GM23338 (cell line): ENCODE measurements around the gene GRID1. TPM values are rescaled to one million over a fixed set of nuclear protein-coding genes. Genes with fewer than 3 reads are reported as not detected.

Source experiments
- ATAC-seq: fragments of 200-7000 bp; cut with Tn5 transposase; 3 replicates; pipeline ENCODE4 v1.9.1; 2020
- DNase-seq: peaks from one replicate; pipeline ENCODE4 v3.0.0-alpha.2; 2015; ENCODE audit warnings: low spot score
- H2AFZ ChIP-seq: fragments of 200-600 bp; sonication (generic); 2 replicates; pipeline ENCODE4 v1.8.0; 2016; ENCODE audit warnings: antibody characterized with exemption, mild to moderate bottlenecking, moderate library complexity
- H3F3A ChIP-seq: fragments of 200-600 bp; sonication (generic); replicated peaks from 2 replicates; pipeline ENCODE4 v1.8.0; 2017; ENCODE audit warnings: antibody characterized with exemption, mixed run types, low read depth
- H3K27ac ChIP-seq: fragments of 200-600 bp; sonication (generic); 2 replicates; pipeline ENCODE4 v1.6.1; 2016; ENCODE audit warnings: low read depth
- H3K27me3 ChIP-seq: fragments of 200-600 bp; sonication (generic); 2 replicates; pipeline ENCODE4 v1.8.0; 2016; ENCODE audit warnings: mild to moderate bottlenecking, mixed run types, moderate library complexity; ENCODE audit not compliant: insufficient read depth
- H3K36me3 ChIP-seq: fragments of 200-600 bp; sonication (generic); 2 replicates; pipeline ENCODE4 v1.8.0; 2016; ENCODE audit warnings: mild to moderate bottlenecking; ENCODE audit not compliant: insufficient read depth
- H3K4me1 ChIP-seq: fragments of 200-600 bp; sonication (generic); 2 replicates; pipeline ENCODE4 v1.8.0; 2016; ENCODE audit warnings: mild to moderate bottlenecking, moderate library complexity; ENCODE audit not compliant: insufficient read depth
- H3K4me2 ChIP-seq: fragments of 200-600 bp; sonication (generic); 2 replicates; pipeline ENCODE4 v1.7.1; 2017; ENCODE audit warnings: mixed run types
- H3K4me3 ChIP-seq: fragments of 200-600 bp; sonication (generic); 2 replicates; pipeline ENCODE4 v1.6.1; 2016; ENCODE audit warnings: mixed run types
- H3K79me2 ChIP-seq: fragments of 200-600 bp; sonication (generic); replicated peaks from 2 replicates; pipeline ENCODE4 v1.8.0; 2017; ENCODE audit warnings: mild to moderate bottlenecking; ENCODE audit not compliant: insufficient read depth
- H3K9me2 ChIP-seq: fragments of 200-600 bp; sonication (generic); 2 replicates; pipeline ENCODE4 v1.8.0; 2017; ENCODE audit not compliant: insufficient read depth
- H4K20me1 ChIP-seq: fragments of 200-600 bp; sonication (generic); replicated peaks from 2 replicates; pipeline ENCODE4 v1.8.0; 2017; ENCODE audit warnings: mild to moderate bottlenecking; ENCODE audit not compliant: insufficient read depth
- H3K27ac Mint-ChIP-seq: 2 replicates; pipeline ENCODE4 v1.8.0; 2020; ENCODE audit warnings: inconsistent platforms, mild to moderate bottlenecking, moderate library complexity, mixed read lengths
- H3K27me3 Mint-ChIP-seq: 3 replicates; pipeline ENCODE4 v1.8.0; 2022; ENCODE audit warnings: low read depth, mild to moderate bottlenecking, moderate library complexity, mixed read lengths, inconsistent platforms; ENCODE audit not compliant: insufficient read depth, poor library complexity
- H3K36me3 Mint-ChIP-seq: 3 replicates; pipeline ENCODE4 v1.8.0; 2021; ENCODE audit warnings: low read depth, mild to moderate bottlenecking, inconsistent platforms, moderate library complexity, mixed read lengths
- H3K4me1 Mint-ChIP-seq: 3 replicates; pipeline ENCODE4 v1.8.0; 2020; ENCODE audit warnings: mild to moderate bottlenecking, inconsistent platforms, mixed read lengths
- H3K4me3 Mint-ChIP-seq: 3 replicates; pipeline ENCODE4 v1.8.0; 2021; ENCODE audit warnings: moderate library complexity, mild to moderate bottlenecking, inconsistent platforms, mixed read lengths
- H3K9me3 Mint-ChIP-seq: 3 replicates; pipeline ENCODE4 v1.8.0; 2020; ENCODE audit warnings: moderate library complexity, mild to moderate bottlenecking, inconsistent platforms, mixed read lengths
- CREB1 ChIP-seq: fragments of 250-450 bp; sonication (Bioruptor Pico); IDR thresholded peaks from 2 replicates; pipeline ENCODE4 v1.5.0; 2020; ENCODE audit warnings: low read depth, mild to moderate bottlenecking, moderate library complexity
- ETS1 ChIP-seq: IDR thresholded peaks from 2 replicates; pipeline ENCODE4 v1.6.1; 2016; ENCODE audit warnings: antibody characterized with exemption
- EZH2 ChIP-seq: fragments of 200-600 bp; sonication (generic); IDR thresholded peaks from one replicate; pipeline ENCODE4 v1.8.0; 2017; ENCODE audit warnings: antibody characterized with exemption, mild to moderate bottlenecking, low read depth; ENCODE audit not compliant: unreplicated experiment
- EZH2phosphoT487 ChIP-seq: fragments of 200-600 bp; sonication (generic); IDR thresholded peaks from one replicate; pipeline ENCODE4 v1.8.1; 2018; ENCODE audit warnings: antibody characterized with exemption; ENCODE audit not compliant: unreplicated experiment
- JUNB ChIP-seq: IDR thresholded peaks from one replicate; pipeline ENCODE4 v1.6.1; 2016; ENCODE audit warnings: antibody characterized with exemption; ENCODE audit not compliant: unreplicated experiment
- NANOG ChIP-seq: IDR thresholded peaks from 2 replicates; pipeline ENCODE4 v1.6.1; 2016; ENCODE audit warnings: antibody characterized with exemption, borderline replicate concordance
- POLR2AphosphoS5 ChIP-seq: IDR thresholded peaks from 2 replicates; pipeline ENCODE4 v1.6.1; 2016; ENCODE audit warnings: antibody characterized with exemption, low read depth
- STAT1 ChIP-seq: IDR thresholded peaks from one replicate; pipeline ENCODE4 v1.6.1; 2016; ENCODE audit warnings: antibody characterized with exemption; ENCODE audit not compliant: unreplicated experiment
- ZNF114 ChIP-seq: fragments of 250-450 bp; sonication (Bioruptor Pico); IDR thresholded peaks from 2 replicates; pipeline ENCODE4 v1.5.0; 2020; ENCODE audit warnings: mild to moderate bottlenecking, moderate library complexity
- ZNF331 ChIP-seq: fragments of 250-450 bp; sonication (Bioruptor Pico); IDR thresholded peaks from 2 replicates; pipeline ENCODE4 v1.5.0; 2020; ENCODE audit warnings: low read depth, mild to moderate bottlenecking, moderate library complexity
- ZNF462 ChIP-seq: fragments of 250-450 bp; sonication (Bioruptor Pico); IDR thresholded peaks from 2 replicates; pipeline ENCODE4 v1.5.0; 2020; ENCODE audit warnings: mild to moderate bottlenecking, moderate library complexity
- polyA plus RNA-seq: library from polyadenylated mRNA; unstranded; fragments of >200 nt; fragmentation: Nextera tagmentation; extraction: Ambion mirVana; gene quantifications from 2 replicates; pipeline ENCODE4 v1.2.1, GENCODE V29; 2016
- total RNA-seq: library from RNA; depleted of rRNA; stranded (reverse); fragments of >200 nt; shearing (Covaris generic); gene quantifications from 2 replicates; pipeline ENCODE4 v1.2.3, GENCODE V29; 2014
- TF ChIP-seq, protein P1 (sequence below), 2 experiments: fragments of 200-600 bp in 1 of 2; sonication (generic) in 1 of 2; conservative IDR thresholded peaks; 2 replicates each; pipeline versions ENCODE4 v1.5.1 to v1.6.1; 2016 to 2017; ENCODE audit warnings: antibody characterized with exemption in 2 of 2, low read depth in 2 of 2, mild to moderate bottlenecking in 2 of 2, moderate library complexity in 1 of 2
- TF ChIP-seq, protein P2 (sequence below): IDR thresholded peaks from one replicate; pipeline ENCODE4 v1.6.1; 2018; ENCODE audit warnings: antibody characterized with exemption; ENCODE audit not compliant: unreplicated experiment

Gene GRID1
- total and polyA plus RNA-seq, 2 experiments from 2014 or later, result 0.14 to 0.15 TPM

DNA sequence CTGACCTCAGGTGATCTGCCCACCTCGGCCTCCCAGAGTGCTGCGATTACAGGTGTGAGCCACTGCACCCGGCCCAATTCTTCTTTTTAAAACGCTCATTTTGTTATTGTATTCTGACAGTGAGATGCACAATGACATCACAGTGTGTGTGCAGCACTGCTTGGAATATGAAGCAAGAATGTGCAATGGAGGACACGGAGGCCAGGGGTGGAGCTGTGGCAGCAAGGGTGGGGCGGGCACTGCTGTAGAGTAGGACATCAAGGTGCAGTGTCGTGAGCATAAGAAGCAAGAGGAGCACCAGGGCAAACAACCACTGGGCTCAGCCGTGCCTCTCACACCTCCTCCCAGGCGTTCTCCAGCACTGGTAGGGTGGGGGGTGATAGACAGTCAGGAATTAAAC lies 26.8 kb upstream of the GRID1 start:
- Mint-ChIP-seq H3K4me1 (peaks cover 9% of the 10 kb centered on the region), H3K4me3 (no peak overlapping the region), H3K9me3 (peaks cover 3% of the 10 kb centered on the region; the same call in 1 of the 3 replicates), H3K36me3 (no peaks in the 10 kb centered on the region), H3K27me3 (peaks cover 19% of the 10 kb centered on the region), H3K27ac (no peak overlapping the region)
- Histone ChIP-seq H3K4me2 (no peak overlapping the region), H3K4me1 (peaks cover 6% of the 10 kb centered on the region; the same call in 1 of the 2 replicates), H3K27me3 (peaks cover 29% of the 10 kb centered on the region), H2AFZ (no peak overlapping the region), H3K9me2 (no peaks in the 10 kb centered on the region), H3F3A (no peaks in the 10 kb centered on the region), H3K36me3 (no peaks in the 10 kb centered on the region), H3K27ac (no peak overlapping the region), H3K79me2 (no peaks in the 10 kb centered on the region), H4K20me1 (no peaks in the 10 kb centered on the region), H3K4me3 (no peak overlapping the region)
- ATAC-seq (no peak), DNase-seq (no peak)
- TF ChIP-seq EZH2 (no peak), POLR2AphosphoS5 (no peak), STAT1 (no peak), ZNF331 (CRISPR knock-in tag) (no peak), NANOG (no peak), JUNB (no peak), ZNF462 (CRISPR knock-in tag) (no peak), ETS1 (no peak), CREB1 (CRISPR knock-in tag) (no peak), ZNF114 (CRISPR knock-in tag) (no peak), EZH2phosphoT487 (no peak)
- TF ChIP-seq, protein P1, sequence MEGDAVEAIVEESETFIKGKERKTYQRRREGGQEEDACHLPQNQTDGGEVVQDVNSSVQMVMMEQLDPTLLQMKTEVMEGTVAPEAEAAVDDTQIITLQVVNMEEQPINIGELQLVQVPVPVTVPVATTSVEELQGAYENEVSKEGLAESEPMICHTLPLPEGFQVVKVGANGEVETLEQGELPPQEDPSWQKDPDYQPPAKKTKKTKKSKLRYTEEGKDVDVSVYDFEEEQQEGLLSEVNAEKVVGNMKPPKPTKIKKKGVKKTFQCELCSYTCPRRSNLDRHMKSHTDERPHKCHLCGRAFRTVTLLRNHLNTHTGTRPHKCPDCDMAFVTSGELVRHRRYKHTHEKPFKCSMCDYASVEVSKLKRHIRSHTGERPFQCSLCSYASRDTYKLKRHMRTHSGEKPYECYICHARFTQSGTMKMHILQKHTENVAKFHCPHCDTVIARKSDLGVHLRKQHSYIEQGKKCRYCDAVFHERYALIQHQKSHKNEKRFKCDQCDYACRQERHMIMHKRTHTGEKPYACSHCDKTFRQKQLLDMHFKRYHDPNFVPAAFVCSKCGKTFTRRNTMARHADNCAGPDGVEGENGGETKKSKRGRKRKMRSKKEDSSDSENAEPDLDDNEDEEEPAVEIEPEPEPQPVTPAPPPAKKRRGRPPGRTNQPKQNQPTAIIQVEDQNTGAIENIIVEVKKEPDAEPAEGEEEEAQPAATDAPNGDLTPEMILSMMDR (conservative IDR thresholded peaks at IDR 0.05; ENCODE audit: low read depth in 2 of 2), result no peak
- TF ChIP-seq, protein P2, sequence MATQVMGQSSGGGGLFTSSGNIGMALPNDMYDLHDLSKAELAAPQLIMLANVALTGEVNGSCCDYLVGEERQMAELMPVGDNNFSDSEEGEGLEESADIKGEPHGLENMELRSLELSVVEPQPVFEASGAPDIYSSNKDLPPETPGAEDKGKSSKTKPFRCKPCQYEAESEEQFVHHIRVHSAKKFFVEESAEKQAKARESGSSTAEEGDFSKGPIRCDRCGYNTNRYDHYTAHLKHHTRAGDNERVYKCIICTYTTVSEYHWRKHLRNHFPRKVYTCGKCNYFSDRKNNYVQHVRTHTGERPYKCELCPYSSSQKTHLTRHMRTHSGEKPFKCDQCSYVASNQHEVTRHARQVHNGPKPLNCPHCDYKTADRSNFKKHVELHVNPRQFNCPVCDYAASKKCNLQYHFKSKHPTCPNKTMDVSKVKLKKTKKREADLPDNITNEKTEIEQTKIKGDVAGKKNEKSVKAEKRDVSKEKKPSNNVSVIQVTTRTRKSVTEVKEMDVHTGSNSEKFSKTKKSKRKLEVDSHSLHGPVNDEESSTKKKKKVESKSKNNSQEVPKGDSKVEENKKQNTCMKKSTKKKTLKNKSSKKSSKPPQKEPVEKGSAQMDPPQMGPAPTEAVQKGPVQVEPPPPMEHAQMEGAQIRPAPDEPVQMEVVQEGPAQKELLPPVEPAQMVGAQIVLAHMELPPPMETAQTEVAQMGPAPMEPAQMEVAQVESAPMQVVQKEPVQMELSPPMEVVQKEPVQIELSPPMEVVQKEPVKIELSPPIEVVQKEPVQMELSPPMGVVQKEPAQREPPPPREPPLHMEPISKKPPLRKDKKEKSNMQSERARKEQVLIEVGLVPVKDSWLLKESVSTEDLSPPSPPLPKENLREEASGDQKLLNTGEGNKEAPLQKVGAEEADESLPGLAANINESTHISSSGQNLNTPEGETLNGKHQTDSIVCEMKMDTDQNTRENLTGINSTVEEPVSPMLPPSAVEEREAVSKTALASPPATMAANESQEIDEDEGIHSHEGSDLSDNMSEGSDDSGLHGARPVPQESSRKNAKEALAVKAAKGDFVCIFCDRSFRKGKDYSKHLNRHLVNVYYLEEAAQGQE, result no peak
